Activated T-helper 17 cell treated with anti-CD3 and anti-CD28 coated beads, Interleukin-2, amount 50 U/mL, for 72 hours (primary cell): ENCODE results near the gene SLC8A1. TPM values are rescaled to one million over a fixed set of nuclear protein-coding genes. Genes with fewer than 3 reads are reported as not detected.

Source experiments
- ATAC-seq: fragments of 150-1000 bp; cut with Tn5 transposase; replicated peaks from 2 replicates; pipeline ENCODE4 v1.10.0; 2021; ENCODE audit warnings: mild to moderate bottlenecking, moderate library complexity
- H3K27ac Mint-ChIP-seq: one replicate; pipeline ENCODE4 v1.8.0; 2022; ENCODE audit warnings: mixed read lengths
- H3K27me3 Mint-ChIP-seq: one replicate; pipeline ENCODE4 v1.8.0; 2022; ENCODE audit warnings: mixed read lengths
- H3K36me3 Mint-ChIP-seq: one replicate; pipeline ENCODE4 v1.8.0; 2022; ENCODE audit warnings: low read depth, mild to moderate bottlenecking, mixed read lengths
- H3K4me1 Mint-ChIP-seq: one replicate; pipeline ENCODE4 v1.8.0; 2022; ENCODE audit warnings: mixed read lengths
- H3K4me3 Mint-ChIP-seq: one replicate; pipeline ENCODE4 v1.8.0; 2022; ENCODE audit warnings: mild to moderate bottlenecking, mixed read lengths
- H3K9me3 Mint-ChIP-seq: one replicate; pipeline ENCODE4 v1.8.0; 2022; ENCODE audit warnings: mixed read lengths
- total RNA-seq, 2 donors: library from RNA; stranded (reverse); gene quantifications; one replicate each; pipeline ENCODE4 v1.2.3, GENCODE V29; 2022

SLC8A1 gene
- total RNA-seq, 2 donors from 2014 or later = 0.45 TPM; not detected in 1

GRCh38 chr2:40400336-40400953 is 51.4 kb downstream of the SLC8A1 start:
- Mint-ChIP-seq H3K36me3 (no peaks in the 10 kb centered on the region), H3K4me1 (no peaks in the 10 kb centered on the region), H3K27ac (no peak overlapping the region), H3K4me3 (no peak overlapping the region), H3K9me3 (no peaks in the 10 kb centered on the region), H3K27me3 (no peaks in the 10 kb centered on the region)
- ATAC-seq = no peak

- H3K9me3 Mint-ChIP-seq = no peaks in the 10 kb centered on the region
- no peaks in the 10 kb centered on the region for H3K4me1 Mint-ChIP-seq
- no peak overlapping the region for H3K27ac Mint-ChIP-seq
These were observed 54.1 kb downstream of the SLC8A1 start for GRCh38 chr2:40397765-40398164.

GRCh38 chr2:40396124-40396523 is 55.8 kb downstream of the SLC8A1 start:
- Mint-ChIP-seq H3K9me3 (no peaks in the 10 kb centered on the region), H3K27ac (no peak overlapping the region), H3K27me3 (no peaks in the 10 kb centered on the region), H3K4me1 (no peaks in the 10 kb centered on the region), H3K36me3 (no peaks in the 10 kb centered on the region), H3K4me3 (no peak overlapping the region)
- ATAC-seq = no peak

More at GRCh38 chr2:40397765-40398164, 54.1 kb downstream of the SLC8A1 start:
- H3K36me3 Mint-ChIP-seq = no peaks in the 10 kb centered on the region
- no peaks in the 10 kb centered on the region for H3K27me3 Mint-ChIP-seq
- H3K4me3 Mint-ChIP-seq = no peak overlapping the region
- ATAC-seq = no peak

GRCh38 chr2:40395169-40396073 is 56.5 kb downstream of the SLC8A1 start:
- no peak for ATAC-seq
- no peak overlapping the region for H3K27ac Mint-ChIP-seq
- H3K4me3 Mint-ChIP-seq = no peak overlapping the region
- H3K27me3 Mint-ChIP-seq = no peaks in the 10 kb centered on the region
- H3K9me3 Mint-ChIP-seq = no peaks in the 10 kb centered on the region
- H3K36me3 Mint-ChIP-seq = no peaks in the 10 kb centered on the region
- no peaks in the 10 kb centered on the region for H3K4me1 Mint-ChIP-seq

GRCh38 chr2:40394597-40394996 is 57.3 kb downstream of the SLC8A1 start:
- H3K27me3 Mint-ChIP-seq = no peaks in the 10 kb centered on the region

GRCh38 chr2:40394031-40394430 is 57.9 kb downstream of the SLC8A1 start:
- ATAC-seq = no peak
- H3K36me3 Mint-ChIP-seq = no peaks in the 10 kb centered on the region
- no peaks in the 10 kb centered on the region for H3K4me1 Mint-ChIP-seq
- no peaks in the 10 kb centered on the region for H3K27me3 Mint-ChIP-seq
- no peak overlapping the region for H3K27ac Mint-ChIP-seq
- H3K4me3 Mint-ChIP-seq = no peak overlapping the region
- no peaks in the 10 kb centered on the region for H3K9me3 Mint-ChIP-seq

More at GRCh38 chr2:40394597-40394996, 57.3 kb downstream of the SLC8A1 start:
- no peaks in the 10 kb centered on the region for H3K9me3 Mint-ChIP-seq
- H3K4me1 Mint-ChIP-seq = no peaks in the 10 kb centered on the region
- no peak overlapping the region for H3K27ac Mint-ChIP-seq
- no peak for ATAC-seq
- no peak overlapping the region for H3K4me3 Mint-ChIP-seq
- no peaks in the 10 kb centered on the region for H3K36me3 Mint-ChIP-seq

- H3K27ac Mint-ChIP-seq = no peak overlapping the region
- H3K4me3 Mint-ChIP-seq = no peak overlapping the region
- no peak for ATAC-seq
- H3K27me3 Mint-ChIP-seq = no peaks in the 10 kb centered on the region
- no peaks in the 10 kb centered on the region for H3K36me3 Mint-ChIP-seq
- H3K9me3 Mint-ChIP-seq = no peaks in the 10 kb centered on the region
- no peaks in the 10 kb centered on the region for H3K4me1 Mint-ChIP-seq
These were observed 63.7 kb downstream of the SLC8A1 start for GRCh38 chr2:40388161-40388560.

GRCh38 chr2:40386177-40386576 is 65.7 kb downstream of the SLC8A1 start:
- no peaks in the 10 kb centered on the region for H3K27me3 Mint-ChIP-seq
- H3K9me3 Mint-ChIP-seq = peaks cover 8% of the 10 kb centered on the region
- H3K4me3 Mint-ChIP-seq = no peak overlapping the region
- no peak for ATAC-seq
- no peaks in the 10 kb centered on the region for H3K36me3 Mint-ChIP-seq
- H3K4me1 Mint-ChIP-seq = no peaks in the 10 kb centered on the region
- no peak overlapping the region for H3K27ac Mint-ChIP-seq

GRCh38 chr2:40384714-40385113 is 67.2 kb downstream of the SLC8A1 start:
- Mint-ChIP-seq H3K9me3 (peaks cover 9% of the 10 kb centered on the region), H3K36me3 (no peaks in the 10 kb centered on the region), H3K27ac (no peak overlapping the region), H3K4me1 (no peaks in the 10 kb centered on the region), H3K27me3 (no peaks in the 10 kb centered on the region), H3K4me3 (no peak overlapping the region)
- no peak for ATAC-seq

GRCh38 chr2:40384233-40384632 is 67.7 kb downstream of the SLC8A1 start:
- no peaks in the 10 kb centered on the region for H3K4me1 Mint-ChIP-seq
- H3K27ac Mint-ChIP-seq = no peak overlapping the region
- no peaks in the 10 kb centered on the region for H3K36me3 Mint-ChIP-seq
- peaks cover 13% of the 10 kb centered on the region for H3K9me3 Mint-ChIP-seq
- no peak for ATAC-seq
- no peak overlapping the region for H3K4me3 Mint-ChIP-seq
- H3K27me3 Mint-ChIP-seq = no peaks in the 10 kb centered on the region

- H3K9me3 Mint-ChIP-seq = peaks cover 20% of the 10 kb centered on the region
- no peaks in the 10 kb centered on the region for H3K4me1 Mint-ChIP-seq
- no peak overlapping the region for H3K27ac Mint-ChIP-seq
- H3K4me3 Mint-ChIP-seq = no peak overlapping the region
- H3K36me3 Mint-ChIP-seq = no peaks in the 10 kb centered on the region
- ATAC-seq = no peak
- H3K27me3 Mint-ChIP-seq = no peaks in the 10 kb centered on the region
These were observed 71.2 kb downstream of the SLC8A1 start for GRCh38 chr2:40380721-40381120.

- Mint-ChIP-seq H3K4me3 (no peak overlapping the region), H3K36me3 (no peaks in the 10 kb centered on the region), H3K9me3 (peaks cover 20% of the 10 kb centered on the region), H3K4me1 (no peaks in the 10 kb centered on the region), H3K27ac (no peak overlapping the region), H3K27me3 (no peaks in the 10 kb centered on the region)
- ATAC-seq = no peak
These were observed 71.8 kb downstream of the SLC8A1 start for GRCh38 chr2:40380041-40380440.

- Mint-ChIP-seq H3K27me3 (no peaks in the 10 kb centered on the region), H3K27ac (no peak overlapping the region), H3K9me3 (peaks cover 14% of the 10 kb centered on the region), H3K4me3 (no peak overlapping the region), H3K36me3 (no peaks in the 10 kb centered on the region), H3K4me1 (no peaks in the 10 kb centered on the region)
- no peak for ATAC-seq
These were observed 77.2 kb downstream of the SLC8A1 start for GRCh38 chr2:40374543-40375240.

GRCh38 chr2:40373111-40373510 is 78.8 kb downstream of the SLC8A1 start:
- Mint-ChIP-seq H3K27me3 (no peaks in the 10 kb centered on the region), H3K4me1 (no peaks in the 10 kb centered on the region), H3K9me3 (peaks cover 6% of the 10 kb centered on the region), H3K4me3 (no peak overlapping the region), H3K27ac (no peak overlapping the region), H3K36me3 (no peaks in the 10 kb centered on the region)
- no peak for ATAC-seq
